ENCODE results near the gene CIAO2B. TPM values are rescaled to one million over a fixed set of nuclear protein-coding genes. Genes with fewer than 3 reads are reported as not detected.

Gene CIAO2B
- total RNA-seq, 4 donors from 2014 or later = 15.3 to 93.8 (median 51.6) TPM

- H3K27me3 ChIP-seq = peaks cover 16% of the 10 kb centered on the region
- peak overlapping the region; percentile 59 to 84 (median 76) for H3K27ac ChIP-seq
- H3K4me1 ChIP-seq = peaks cover 4 to 46% (median 32%) of the 10 kb centered on the region in 4 donors
- DNase-seq = no peak
- peak overlapping the region in 1 of 4 donors; percentile 48 for H3K4me3 ChIP-seq
- intact Hi-C loops (cut with DNase I; ENCODE audit: low total_unique reads) = no loop called here
- H3K36me3 ChIP-seq = no peaks in the 10 kb centered on the region
- 33 to 58% methylated on average over 1 to 18 of the region's 18 CpGs for WGBS, 2 donors (ENCODE audit: low coverage in 1 of 2)
- in situ Hi-C loops (cut with MboI; ENCODE audit: low pct_ligation_motif_present in 1 of 4, low pct_unique_long_range_greater_than_20kb in 1 of 4, low sequenced_read_pairs in 3 of 4) = no loop called here
- TF ChIP-seq EP300 (IDR thresholded peaks at IDR 0.05; ENCODE audit: low read depth) (no peak), POLR2A (IDR thresholded peaks at IDR 0.05) (no peak), POLR2AphosphoS5 (IDR thresholded peaks at IDR 0.05) (peak in 2 of 3 donors; percentile 17 to 32)
- H3K9me3 ChIP-seq = no peaks in the 10 kb centered on the region
Observed at GRCh38 chr16:66923247-66923731, 10.9 kb downstream of the CIAO2B start.

- Histone ChIP-seq H3K27me3 (peaks cover 16% of the 10 kb centered on the region), H3K9me3 (no peaks in the 10 kb centered on the region), H3K4me1 (peaks cover 4 to 46% (median 32%) of the 10 kb centered on the region in 4 donors), H3K4me3 (no peak overlapping the region), H3K27ac (peak overlapping the region in 1 of 4 donors; percentile 84), H3K36me3 (no peaks in the 10 kb centered on the region)
- DNase-seq = no peak
- TF ChIP-seq POLR2AphosphoS5 (IDR thresholded peaks at IDR 0.05) (no peak), POLR2A (IDR thresholded peaks at IDR 0.05) (no peak)
- intact Hi-C loops (cut with DNase I; ENCODE audit: low total_unique reads) = no loop called here
- in situ Hi-C loops (cut with MboI; ENCODE audit: low pct_ligation_motif_present in 1 of 4, low pct_unique_long_range_greater_than_20kb in 1 of 4, low sequenced_read_pairs in 3 of 4) = no loop called here
- 60 to 75% methylated on average over 2 to 42 of the region's 42 CpGs for WGBS, 2 donors (ENCODE audit: low coverage in 1 of 2)
Observed at GRCh38 chr16:66921729-66922450, 12.3 kb downstream of the CIAO2B start.

- H3K4me1 ChIP-seq = peaks cover 4 to 40% (median 32%) of the 10 kb centered on the region in 4 donors
- H3K9me3 ChIP-seq = no peaks in the 10 kb centered on the region
- 50 to 72% methylated on average over 2 to 9 of the region's 9 CpGs for WGBS, 2 donors (ENCODE audit: low coverage in 1 of 2)
- no peak overlapping the region for H3K4me3 ChIP-seq
- peaks cover 16% of the 10 kb centered on the region for H3K27me3 ChIP-seq
- in situ Hi-C loops (cut with MboI; ENCODE audit: low pct_ligation_motif_present in 1 of 4, low pct_unique_long_range_greater_than_20kb in 1 of 4, low sequenced_read_pairs in 3 of 4) = no loop called here
- H3K36me3 ChIP-seq = no peaks in the 10 kb centered on the region
- intact Hi-C loops (cut with DNase I; ENCODE audit: low total_unique reads) = no loop called here
- peak overlapping the region in 1 of 4 donors; percentile 84 for H3K27ac ChIP-seq
- DNase-seq = no peak
- TF ChIP-seq EP300 (IDR thresholded peaks at IDR 0.05; ENCODE audit: low read depth) (no peak), POLR2A (IDR thresholded peaks at IDR 0.05) (no peak), POLR2AphosphoS5 (IDR thresholded peaks at IDR 0.05) (no peak), CTCF (IDR thresholded peaks at IDR 0.05) (no peak)
Observed at GRCh38 chr16:66920924-66921680, 13.1 kb downstream of the CIAO2B start.

GRCh38 chr16:66920299-66920590 is 14.0 kb downstream of the CIAO2B start:
- no peaks in the 10 kb centered on the region for H3K9me3 ChIP-seq
- peaks cover 4 to 36% (median 27%) of the 10 kb centered on the region in 4 donors for H3K4me1 ChIP-seq
- WGBS, 2 donors (ENCODE audit: low coverage in 1 of 2) = 60% methylated on average over 2 of the region's 2 CpGs; no CpG with 5 or more reads in 1 of the 2 donors
- H3K4me3 ChIP-seq = no peak overlapping the region
- intact Hi-C loops (cut with DNase I; ENCODE audit: low total_unique reads) = no loop called here
- H3K27ac ChIP-seq = no peak overlapping the region
- no peak for DNase-seq
- no peaks in the 10 kb centered on the region for H3K36me3 ChIP-seq
- H3K27me3 ChIP-seq = peaks cover 12% of the 10 kb centered on the region
- in situ Hi-C loops (cut with MboI; ENCODE audit: low pct_ligation_motif_present in 1 of 4, low pct_unique_long_range_greater_than_20kb in 1 of 4, low sequenced_read_pairs in 3 of 4) = no loop called here
- TF ChIP-seq EP300 (IDR thresholded peaks at IDR 0.05; ENCODE audit: low read depth) = no peak
- TF ChIP-seq POLR2AphosphoS5 (IDR thresholded peaks at IDR 0.05) = no peak
- no peak for TF ChIP-seq CTCF (IDR thresholded peaks at IDR 0.05)
- no peak for TF ChIP-seq POLR2A (IDR thresholded peaks at IDR 0.05)
